ENCODE measurements around the gene PNCK. TPM values are rescaled to one million over a fixed set of nuclear protein-coding genes. Genes with fewer than 3 reads are reported as not detected.
"Not testable (repeated sequence)": the region's sequence is repeated elsewhere in the genome, so short reads cannot be mapped to it uniquely, and the experiment has no call there.

PNCK gene
- total and polyA plus RNA-seq, 2 donors = 2.4 to 8.2 TPM

DNA sequence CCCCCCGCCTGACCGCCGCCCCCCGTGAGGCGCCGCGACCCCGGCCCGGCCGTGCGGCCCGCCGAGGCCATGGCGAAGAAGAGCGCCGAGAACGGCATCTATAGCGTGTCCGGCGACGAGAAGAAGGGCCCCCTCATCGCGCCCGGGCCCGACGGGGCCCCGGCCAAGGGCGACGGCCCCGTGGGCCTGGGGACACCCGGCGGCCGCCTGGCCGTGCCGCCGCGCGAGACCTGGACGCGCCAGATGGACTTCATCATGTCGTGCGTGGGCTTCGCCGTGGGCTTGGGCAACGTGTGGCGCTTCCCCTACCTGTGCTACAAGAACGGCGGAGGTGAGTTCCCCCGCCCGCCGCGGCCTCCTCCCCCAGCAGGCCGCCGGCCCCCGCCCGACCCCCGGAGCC, 14.9 kb upstream of the PNCK start:
- WGBS = 3% methylated on average over 47 of the region's 57 CpGs
- Histone ChIP-seq H3K27me3 (ENCODE audit: control insufficient read depth in 2 of 2, insufficient read depth in 1 of 2, low read length in 1 of 2) (peaks cover 19 to 68% of the 10 kb centered on the region in 2 donors), H3K36me3 (ENCODE audit: control insufficient read depth in 2 of 2, insufficient read depth in 2 of 2, low read length in 1 of 2) (no peaks in the 10 kb centered on the region), H3K9me3 (ENCODE audit: control insufficient read depth in 2 of 2, insufficient read depth in 1 of 2, low read length in 1 of 2) (peaks cover 0 to 6% of the 10 kb centered on the region in 2 donors), H3K4me3 (ENCODE audit: low read length in 2 of 2) (peak overlapping the region in 1 of 2 donors; percentile 51), H3K4me1 (ENCODE audit: control insufficient read depth in 2 of 2, insufficient read depth in 2 of 2, low read length in 2 of 2) (peaks cover 0 to 2% of the 10 kb centered on the region in 2 donors), H3K27ac (ENCODE audit: low read depth in 1 of 2, low read length in 1 of 2) (no peak overlapping the region)
- DNase-seq (ENCODE audit: low read depth in 6 of 9, low spot score in 9 of 9) = no peak

DNA sequence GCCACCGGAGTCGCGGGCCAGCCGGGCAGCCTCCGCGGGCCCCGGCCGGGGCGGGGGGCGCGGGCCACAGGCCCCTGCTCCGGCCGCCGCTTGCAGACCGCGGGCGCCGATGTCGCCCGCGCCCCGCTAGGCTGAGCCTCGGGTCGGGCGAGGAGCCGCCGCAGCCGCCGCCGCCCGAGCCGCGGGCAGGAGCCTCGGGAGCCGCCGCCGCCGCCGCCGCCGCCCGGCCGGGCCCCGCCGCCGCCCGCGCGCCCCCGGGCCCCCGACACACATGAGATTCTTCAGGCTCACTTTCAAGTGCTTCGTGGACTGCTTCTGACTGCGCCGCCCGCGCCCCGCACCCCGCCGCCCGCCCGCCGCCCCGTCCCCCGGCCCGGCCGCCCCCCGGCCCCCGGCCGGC, 14.5 kb upstream of the PNCK start:
- no peak for DNase-seq (ENCODE audit: low read depth in 6 of 9, low spot score in 9 of 9)
- Histone ChIP-seq H3K27me3 (ENCODE audit: control insufficient read depth in 2 of 2, insufficient read depth in 1 of 2, low read length in 1 of 2) (peaks cover 19 to 70% of the 10 kb centered on the region in 2 donors), H3K27ac (ENCODE audit: low read depth in 1 of 2, low read length in 1 of 2) (no peak overlapping the region), H3K36me3 (ENCODE audit: control insufficient read depth in 2 of 2, insufficient read depth in 2 of 2, low read length in 1 of 2) (no peaks in the 10 kb centered on the region), H3K9me3 (ENCODE audit: control insufficient read depth in 2 of 2, insufficient read depth in 1 of 2, low read length in 1 of 2) (peaks cover 0 to 6% of the 10 kb centered on the region in 2 donors), H3K4me3 (ENCODE audit: low read length in 2 of 2) (peak overlapping the region in 1 of 2 donors; percentile 51), H3K4me1 (ENCODE audit: control insufficient read depth in 2 of 2, insufficient read depth in 2 of 2, low read length in 2 of 2) (peaks cover 0 to 2% of the 10 kb centered on the region in 2 donors)
- WGBS = 1% methylated on average over 33 of the region's 69 CpGs

DNA sequence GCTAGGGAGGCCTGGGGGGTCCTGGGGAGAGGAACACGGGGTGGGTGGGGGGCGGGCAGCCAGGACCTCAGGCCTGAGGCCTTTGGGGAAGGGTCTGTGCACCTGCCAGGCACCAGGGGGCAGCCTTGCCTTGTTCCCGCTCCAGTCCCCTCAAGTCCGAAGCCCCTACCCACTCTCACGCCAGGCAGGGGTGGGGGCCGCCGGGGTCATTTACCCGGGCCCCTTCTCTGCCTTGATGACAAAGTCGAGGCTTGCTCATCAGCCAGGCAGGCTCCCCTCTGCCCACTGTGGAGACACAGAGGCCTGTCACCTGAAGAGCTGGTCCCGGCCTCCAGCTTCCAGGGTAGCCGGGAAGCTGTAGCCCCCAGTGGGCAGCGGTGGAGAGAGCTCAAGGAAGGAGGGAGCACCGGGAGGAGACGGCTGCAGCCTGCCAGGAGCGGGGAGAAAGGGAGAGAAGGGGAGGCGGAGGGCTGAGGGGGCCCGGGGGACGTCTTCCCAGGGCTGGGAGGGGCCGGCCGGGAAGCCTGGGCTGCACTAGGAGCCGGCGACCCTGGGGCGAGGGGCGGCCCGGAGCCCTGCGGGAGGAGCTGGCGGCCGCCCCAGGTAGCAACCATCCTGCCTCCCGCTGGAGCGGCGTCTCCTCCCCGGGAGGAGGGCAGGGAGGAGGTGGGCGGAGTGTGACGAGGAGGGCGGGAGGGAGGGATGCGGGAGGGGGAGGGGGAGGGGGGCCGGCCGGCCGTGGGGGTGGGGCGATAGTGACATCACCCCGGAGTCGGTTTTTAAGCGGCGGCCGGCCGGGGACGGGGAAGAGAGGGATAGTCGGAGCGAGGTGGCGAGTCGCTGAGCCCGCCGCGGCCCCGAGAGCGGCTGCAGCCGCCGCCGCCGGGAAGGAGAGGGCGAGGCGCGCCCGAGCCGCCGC, 13.8 kb upstream of the PNCK start, which contains the start of gene SLC6A8:
SLC6A8 (plus strand) TSS at position 806 of the 919 bp plus-strand sequence. CDS start 649 bp downstream, outside the sequence.
- WGBS = 3% methylated on average over 48 of the region's 66 CpGs
- peak in 3 of 9 donors; percentile 16 to 28 (median 25) for DNase-seq (ENCODE audit: low read depth in 6 of 9, low spot score in 9 of 9)
- peaks cover 0 to 6% of the 10 kb centered on the region in 2 donors for H3K9me3 ChIP-seq (ENCODE audit: control insufficient read depth in 2 of 2, insufficient read depth in 1 of 2, low read length in 1 of 2)
- peaks cover 19 to 67% of the 10 kb centered on the region in 2 donors for H3K27me3 ChIP-seq (ENCODE audit: control insufficient read depth in 2 of 2, insufficient read depth in 1 of 2, low read length in 1 of 2)
- no peak within 1 kb of the TSS for H3K27ac ChIP-seq (ENCODE audit: low read depth in 1 of 2, low read length in 1 of 2)
- H3K36me3 ChIP-seq (ENCODE audit: control insufficient read depth in 2 of 2, insufficient read depth in 2 of 2, low read length in 1 of 2) = no peaks in the 10 kb centered on the region
- H3K4me3 ChIP-seq (ENCODE audit: low read length in 2 of 2) = peak within 1 kb of the TSS in 1 of 2 donors; percentile 51
- H3K4me1 ChIP-seq (ENCODE audit: control insufficient read depth in 2 of 2, insufficient read depth in 2 of 2, low read length in 2 of 2) = peaks cover 0 to 2% of the 10 kb centered on the region in 2 donors

DNA sequence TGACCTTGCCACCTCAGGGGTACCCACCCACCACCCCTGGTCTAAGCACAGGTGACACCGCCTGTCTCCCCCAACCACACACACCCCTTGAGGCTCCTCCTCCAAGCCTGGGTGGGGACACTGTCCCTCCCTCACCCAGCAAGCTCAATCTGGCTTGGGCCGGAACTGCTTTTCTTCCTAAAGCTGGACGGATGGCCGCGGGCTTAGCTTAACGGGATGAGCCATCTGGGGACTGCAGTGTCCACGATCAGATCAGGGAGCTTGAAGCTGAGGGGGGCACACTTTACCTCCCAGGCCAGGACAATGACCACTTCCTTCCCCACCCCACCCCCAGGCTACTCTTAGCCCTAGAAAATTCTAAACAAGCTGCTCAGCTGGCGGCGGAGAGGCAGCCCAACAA, 13.1 kb upstream of the PNCK start:
- no peak for DNase-seq (ENCODE audit: low read depth in 6 of 9, low spot score in 9 of 9)
- H3K4me3 ChIP-seq (ENCODE audit: low read length in 2 of 2) = no peak overlapping the region
- H3K27ac ChIP-seq (ENCODE audit: low read depth in 1 of 2, low read length in 1 of 2) = no peak overlapping the region
- no peaks in the 10 kb centered on the region for H3K36me3 ChIP-seq (ENCODE audit: control insufficient read depth in 2 of 2, insufficient read depth in 2 of 2, low read length in 1 of 2)
- H3K27me3 ChIP-seq (ENCODE audit: control insufficient read depth in 2 of 2, insufficient read depth in 1 of 2, low read length in 1 of 2) = peaks cover 19 to 70% of the 10 kb centered on the region in 2 donors
- WGBS = 56% methylated on average over 9 of the region's 9 CpGs
- H3K4me1 ChIP-seq (ENCODE audit: control insufficient read depth in 2 of 2, insufficient read depth in 2 of 2, low read length in 2 of 2) = peaks cover 0 to 2% of the 10 kb centered on the region in 2 donors
- peaks cover 0 to 6% of the 10 kb centered on the region in 2 donors for H3K9me3 ChIP-seq (ENCODE audit: control insufficient read depth in 2 of 2, insufficient read depth in 1 of 2, low read length in 1 of 2)

DNA sequence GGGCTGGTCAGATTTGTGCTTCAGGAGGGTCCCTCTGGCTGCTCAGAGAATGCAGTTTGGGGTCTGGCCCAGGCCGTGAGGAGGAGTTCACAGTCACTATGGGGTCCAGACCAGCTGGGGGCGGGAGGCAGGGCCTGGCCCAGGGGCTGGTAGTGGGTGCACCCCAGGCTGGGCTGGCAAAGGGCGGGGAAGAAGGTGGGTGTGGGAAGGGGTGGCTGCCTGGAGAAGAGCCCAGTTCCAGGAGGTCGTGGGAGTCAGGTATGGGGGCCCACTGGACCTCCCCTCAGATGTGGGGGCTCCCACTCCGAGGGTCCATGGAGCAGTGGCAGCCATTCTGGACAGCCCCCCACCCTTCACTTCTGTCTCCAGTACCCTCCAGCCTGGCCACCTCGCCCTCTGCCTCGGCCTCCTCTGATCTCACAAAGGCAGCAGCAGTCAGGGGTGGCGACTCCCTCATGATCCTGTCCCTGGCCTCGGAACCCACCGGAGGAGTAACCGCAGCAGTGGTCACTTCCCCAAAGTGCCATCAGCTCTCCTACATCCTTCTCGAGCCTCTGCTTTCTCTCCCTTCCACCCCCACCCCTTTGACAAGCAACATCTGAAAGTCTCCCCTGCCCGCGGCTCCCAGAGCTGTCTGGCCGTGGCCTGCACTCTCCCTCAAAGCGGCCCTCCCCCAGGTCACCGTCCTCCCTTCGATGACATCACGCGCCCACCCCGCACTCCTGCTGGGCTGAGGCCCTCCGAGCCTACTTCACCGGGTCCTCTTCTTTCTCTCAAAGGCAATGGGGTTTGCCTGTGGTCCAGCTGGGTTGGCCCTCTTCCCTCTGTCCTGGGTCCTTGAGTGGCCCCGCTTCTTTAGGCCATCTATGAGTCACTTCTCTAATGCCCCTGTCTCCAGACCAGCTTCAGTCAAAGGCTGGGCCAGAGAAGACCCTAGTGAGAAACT, 12.4 kb upstream of the PNCK start:
- Histone ChIP-seq H3K9me3 (ENCODE audit: control insufficient read depth in 2 of 2, insufficient read depth in 1 of 2, low read length in 1 of 2) (peaks cover 0 to 6% of the 10 kb centered on the region in 2 donors), H3K36me3 (ENCODE audit: control insufficient read depth in 2 of 2, insufficient read depth in 2 of 2, low read length in 1 of 2) (no peaks in the 10 kb centered on the region), H3K4me3 (ENCODE audit: low read length in 2 of 2) (no peak overlapping the region), H3K4me1 (ENCODE audit: control insufficient read depth in 2 of 2, insufficient read depth in 2 of 2, low read length in 2 of 2) (peaks cover 0 to 2% of the 10 kb centered on the region in 2 donors), H3K27me3 (ENCODE audit: control insufficient read depth in 2 of 2, insufficient read depth in 1 of 2, low read length in 1 of 2) (peaks cover 19 to 69% of the 10 kb centered on the region in 2 donors), H3K27ac (ENCODE audit: low read depth in 1 of 2, low read length in 1 of 2) (no peak overlapping the region)
- no peak for DNase-seq (ENCODE audit: low read depth in 6 of 9, low spot score in 9 of 9)
- 76% methylated on average over 24 of the region's 24 CpGs for WGBS

DNA sequence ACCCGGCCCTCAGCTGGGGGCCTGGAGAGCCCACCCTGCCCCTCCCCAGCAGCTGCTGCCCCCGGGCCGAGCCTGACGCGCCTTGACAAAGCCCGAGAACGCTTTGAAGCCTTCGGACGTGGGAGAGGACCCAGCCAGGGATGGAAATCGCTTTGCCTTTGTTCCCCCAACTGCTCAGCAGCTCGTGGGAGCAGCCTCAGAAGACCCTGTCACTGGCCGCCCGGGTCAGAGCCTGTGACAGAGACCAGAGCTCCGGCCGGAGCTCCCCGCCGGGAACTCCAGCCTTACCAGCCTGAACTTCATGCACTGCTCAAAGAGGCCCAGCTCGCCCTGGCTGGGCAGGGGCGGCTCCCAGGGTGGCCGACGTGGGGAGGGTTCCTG, 11.5 kb upstream of the PNCK start:
- H3K9me3 ChIP-seq (ENCODE audit: control insufficient read depth in 2 of 2, insufficient read depth in 1 of 2, low read length in 1 of 2) = peaks cover 0 to 6% of the 10 kb centered on the region in 2 donors
- no peaks in the 10 kb centered on the region for H3K36me3 ChIP-seq (ENCODE audit: control insufficient read depth in 2 of 2, insufficient read depth in 2 of 2, low read length in 1 of 2)
- H3K4me3 ChIP-seq (ENCODE audit: low read length in 2 of 2) = no peak overlapping the region
- WGBS = 48% methylated on average over 21 of the region's 21 CpGs
- H3K27me3 ChIP-seq (ENCODE audit: control insufficient read depth in 2 of 2, insufficient read depth in 1 of 2, low read length in 1 of 2) = peaks cover 19 to 63% of the 10 kb centered on the region in 2 donors
- H3K4me1 ChIP-seq (ENCODE audit: control insufficient read depth in 2 of 2, insufficient read depth in 2 of 2, low read length in 2 of 2) = peaks cover 0 to 2% of the 10 kb centered on the region in 2 donors
- H3K27ac ChIP-seq (ENCODE audit: low read depth in 1 of 2, low read length in 1 of 2) = no peak overlapping the region
- DNase-seq (ENCODE audit: low read depth in 6 of 9, low spot score in 9 of 9) = no peak

DNA sequence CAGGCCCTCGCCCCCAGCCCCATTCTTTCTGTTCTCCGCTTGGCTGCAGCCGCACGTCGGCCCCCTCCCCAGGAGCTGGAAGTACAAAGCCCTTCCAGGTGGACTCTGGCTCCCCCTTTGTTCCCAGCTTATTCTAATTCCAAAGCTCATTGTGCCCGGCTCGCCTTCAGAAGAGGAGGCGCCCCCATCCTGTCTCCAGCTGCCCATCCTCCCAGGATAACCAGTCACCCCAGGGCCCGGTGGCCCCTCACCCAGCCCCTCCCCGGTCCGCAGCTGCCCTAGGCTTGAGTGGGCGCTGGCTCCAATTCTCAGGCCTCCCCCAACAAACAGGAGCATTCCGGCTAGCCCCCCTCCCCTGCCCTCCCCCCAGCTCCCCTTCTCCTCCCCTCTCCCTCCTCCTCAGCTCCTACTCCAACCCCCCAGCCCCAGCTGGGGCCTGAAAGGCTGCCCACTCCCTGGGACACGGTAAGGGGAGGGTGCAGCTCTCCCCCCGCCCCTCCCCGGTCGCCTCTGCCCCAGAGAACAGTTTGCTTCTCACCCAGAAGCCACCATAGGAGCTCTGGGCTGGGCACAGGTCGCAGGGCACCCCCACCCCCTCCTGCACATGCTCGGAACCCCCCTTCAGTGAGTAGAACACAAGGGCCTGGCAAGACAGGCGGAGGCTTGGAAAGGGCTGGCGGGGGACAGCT, 11.0 kb upstream of the PNCK start:
- Histone ChIP-seq H3K4me3 (ENCODE audit: low read length in 2 of 2) (no peak overlapping the region), H3K27ac (ENCODE audit: low read depth in 1 of 2, low read length in 1 of 2) (no peak overlapping the region), H3K4me1 (ENCODE audit: control insufficient read depth in 2 of 2, insufficient read depth in 2 of 2, low read length in 2 of 2) (peaks cover 0 to 2% of the 10 kb centered on the region in 2 donors), H3K9me3 (ENCODE audit: control insufficient read depth in 2 of 2, insufficient read depth in 1 of 2, low read length in 1 of 2) (peaks cover 0 to 4% of the 10 kb centered on the region in 2 donors), H3K27me3 (ENCODE audit: control insufficient read depth in 2 of 2, insufficient read depth in 1 of 2, low read length in 1 of 2) (peaks cover 16 to 59% of the 10 kb centered on the region in 2 donors), H3K36me3 (ENCODE audit: control insufficient read depth in 2 of 2, insufficient read depth in 2 of 2, low read length in 1 of 2) (no peaks in the 10 kb centered on the region)
- no peak for DNase-seq (ENCODE audit: low read depth in 6 of 9, low spot score in 9 of 9)
- WGBS = 49% methylated on average over 21 of the region's 21 CpGs

DNA sequence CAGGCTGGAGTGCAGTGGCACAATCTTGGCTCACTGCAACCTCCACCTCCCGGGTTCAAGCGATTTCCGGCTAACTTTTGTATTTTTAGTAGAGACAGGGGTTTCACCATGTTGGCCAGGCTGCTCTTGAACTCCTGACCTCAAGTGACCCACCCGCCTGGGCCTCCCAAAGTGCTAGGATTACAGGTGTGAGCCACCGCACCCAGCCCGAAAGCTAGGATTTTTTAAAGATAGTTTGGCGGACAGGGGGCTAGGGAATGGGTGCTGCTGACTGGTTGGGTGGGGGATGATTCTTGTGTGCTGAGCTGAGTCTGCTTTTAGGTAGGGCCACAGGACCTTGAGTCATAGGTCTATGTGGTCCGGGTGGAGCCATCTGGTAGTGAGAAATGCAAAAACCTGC, 9.9 kb upstream of the PNCK start:
- not testable (repeated sequence) for H3K4me1 ChIP-seq (ENCODE audit: control insufficient read depth in 2 of 2, insufficient read depth in 2 of 2, low read length in 2 of 2); H3K9me3 ChIP-seq (ENCODE audit: control insufficient read depth in 2 of 2, insufficient read depth in 1 of 2, low read length in 1 of 2); H3K36me3 ChIP-seq (ENCODE audit: control insufficient read depth in 2 of 2, insufficient read depth in 2 of 2, low read length in 1 of 2); DNase-seq (ENCODE audit: low read depth in 6 of 9, low spot score in 9 of 9); H3K27ac ChIP-seq (ENCODE audit: low read depth in 1 of 2, low read length in 1 of 2); H3K4me3 ChIP-seq (ENCODE audit: low read length in 2 of 2)
- peaks cover 13 to 55% of the 10 kb centered on the region in 2 donors for H3K27me3 ChIP-seq (ENCODE audit: control insufficient read depth in 2 of 2, insufficient read depth in 1 of 2, low read length in 1 of 2)
- WGBS = 98% methylated on average over 8 of the region's 8 CpGs

Measured in thymus (tissue), 11 donors.